Esophagus squamous epithelium (tissue), 5 donors: ENCODE data around the gene CTDSPL. TPM values are rescaled to one million over a fixed set of nuclear protein-coding genes. Genes with fewer than 3 reads are reported as not detected.

Experiments
- DNase-seq: peaks from one replicate; lab custom pipeline; 2025; lab: John Stamatoyannopoulos, UW
- H3K27ac ChIP-seq, 4 donors: fragments of 200-600 bp; sonication (generic); one replicate each; pipeline ENCODE4 v1.5.1; 2016 to 2019; ENCODE audit warnings: mild to moderate bottlenecking in 1 of 4
- H3K27me3 ChIP-seq, 4 donors: fragments of 200-600 bp; sonication (generic); 1 replicate in 3 of 4; 2 replicates in 1 of 4; pipeline versions ENCODE4 v1.5.1 to v1.6.0; 2017 to 2021; ENCODE audit warnings: antibody characterized with exemption in 1 of 4
- H3K36me3 ChIP-seq, 3 donors: fragments of 200-600 bp; sonication (generic); one replicate each; pipeline ENCODE4 v1.5.1; 2016 to 2019
- H3K4me1 ChIP-seq, 3 donors: fragments of 200-600 bp; sonication (generic); one replicate each; pipeline ENCODE4 v1.5.1; 2017 to 2019
- H3K4me3 ChIP-seq, 4 donors: fragments of 200-600 bp; sonication (generic); 1 replicate in 3 of 4; 2 replicates in 1 of 4; pipeline ENCODE4 v1.5.1; 2016 to 2019; ENCODE audit warnings: mild to moderate bottlenecking in 2 of 4, moderate library complexity in 1 of 4
- H3K9me3 ChIP-seq, 3 donors: fragments of 200-600 bp; sonication (generic); one replicate each; pipeline ENCODE4 v1.5.1; 2016 to 2019
- CTCF ChIP-seq, 6 experiments: fragments of 450-650 bp in 4 of 6; fragments of 200-600 bp in 2 of 6; sonication (generic) in 2 of 6; IDR thresholded peaks; one replicate each; pipeline ENCODE4 v1.5.1; 2016 to 2019; ENCODE audit warnings: antibody characterized with exemption in 6 of 6, mild to moderate bottlenecking in 4 of 6, moderate library complexity in 4 of 6
- POLR2A ChIP-seq, 4 donors: fragments of 450-650 bp; IDR thresholded peaks; one replicate each; pipeline ENCODE4 v1.6.1; 2017; ENCODE audit warnings: antibody characterized with exemption in 4 of 4, mild to moderate bottlenecking in 4 of 4, moderate library complexity in 3 of 4
- WGBS, 2 donors: methylation state at CpG; one replicate each; pipeline ENCODE4 v1.1.5; 2018; 5-methylcytosine and 5-hydroxymethylcytosine counted together
- intact Hi-C: fragments of 100-400 bp; cut with DNase I; formaldehyde crosslinking; loops from one replicate; pipeline ENCODE4 v1.15.0; 2022
- total RNA-seq, 4 donors: library from RNA; depleted of rRNA; stranded (reverse); fragments of >200 nt; gene quantifications; one replicate each; pipeline ENCODE4 v1.1.0, GENCODE V29; 2016
- donor health status: DM: yes; HTN: yes; CAD: no.

The CTDSPL gene
- total RNA-seq, 4 donors from 2014 or later: 20.7 to 55.1 (median 30.8) TPM

GRCh38 chr3:38015485-38015884 lies 153.8 kb downstream of the CTDSPL start:
- H3K36me3 ChIP-seq: peaks cover 7 to 99% (median 20%) of the 10 kb centered on the region in 3 donors
- H3K9me3 ChIP-seq: peaks cover 0 to 6% (median 0%) of the 10 kb centered on the region in 3 donors
- H3K27me3 ChIP-seq: no peaks in the 10 kb centered on the region
- intact Hi-C loops: no loop called here
- 64 to 76% methylated on average over 3 of the region's 3 CpGs for WGBS, 2 donors
- DNase-seq: no peak
- TF ChIP-seq POLR2A (IDR thresholded peaks at IDR 0.05): no peak
- H3K4me3 ChIP-seq: no peak overlapping the region
- no peak overlapping the region for H3K27ac ChIP-seq
- no peaks in the 10 kb centered on the region for H3K4me1 ChIP-seq

- WGBS, 2 donors: 100% methylated on average over 2 to 3 of the region's 3 CpGs
- H3K9me3 ChIP-seq: peaks cover 0 to 6% (median 0%) of the 10 kb centered on the region in 3 donors
- H3K36me3 ChIP-seq: peaks cover 7 to 99% (median 20%) of the 10 kb centered on the region in 3 donors
- DNase-seq: no peak
- H3K27ac ChIP-seq: no peak overlapping the region
- H3K4me1 ChIP-seq: no peaks in the 10 kb centered on the region
- H3K4me3 ChIP-seq: no peak overlapping the region
- no peak for TF ChIP-seq POLR2A (IDR thresholded peaks at IDR 0.05)
- no peak for TF ChIP-seq CTCF (IDR thresholded peaks at IDR 0.05)
- intact Hi-C loops: no loop called here
- no peaks in the 10 kb centered on the region for H3K27me3 ChIP-seq
Measured at GRCh38 chr3:38015984-38016383, 154.3 kb downstream of the CTDSPL start.

GRCh38 chr3:38016410-38016809 lies 154.7 kb downstream of the CTDSPL start:
- Histone ChIP-seq H3K4me1 (no peaks in the 10 kb centered on the region), H3K36me3 (peaks cover 7 to 96% (median 20%) of the 10 kb centered on the region in 3 donors), H3K4me3 (no peak overlapping the region), H3K27me3 (no peaks in the 10 kb centered on the region), H3K27ac (no peak overlapping the region), H3K9me3 (peaks cover 0 to 6% (median 0%) of the 10 kb centered on the region in 3 donors)
- TF ChIP-seq POLR2A (IDR thresholded peaks at IDR 0.05) (no peak), CTCF (IDR thresholded peaks at IDR 0.05) (no peak)
- DNase-seq: no peak
- WGBS, 2 donors: no CpG with 5 or more reads among the region's 13 CpGs
- intact Hi-C loops: no loop called here

- no peaks in the 10 kb centered on the region for H3K27me3 ChIP-seq
- no peak for TF ChIP-seq POLR2A (IDR thresholded peaks at IDR 0.05)
- TF ChIP-seq CTCF (IDR thresholded peaks at IDR 0.05): no peak
- intact Hi-C loops: no loop called here
- H3K4me3 ChIP-seq: no peak overlapping the region
- H3K27ac ChIP-seq: no peak overlapping the region
- 75 to 100% methylated on average over 3 to 6 of the region's 6 CpGs for WGBS, 2 donors
- H3K36me3 ChIP-seq: peaks cover 7 to 91% (median 20%) of the 10 kb centered on the region in 3 donors
- no peaks in the 10 kb centered on the region for H3K4me1 ChIP-seq
- peaks cover 0 to 6% (median 0%) of the 10 kb centered on the region in 3 donors for H3K9me3 ChIP-seq
- DNase-seq: no peak
Measured at GRCh38 chr3:38016847-38017444, 155.3 kb downstream of the CTDSPL start.

- peaks cover 0 to 4% (median 0%) of the 10 kb centered on the region in 3 donors for H3K4me1 ChIP-seq
- no peak overlapping the region for H3K27ac ChIP-seq
- no peak for DNase-seq
- no peak overlapping the region for H3K4me3 ChIP-seq
- TF ChIP-seq POLR2A (IDR thresholded peaks at IDR 0.05): no peak
- TF ChIP-seq CTCF (IDR thresholded peaks at IDR 0.05): no peak
- WGBS, 2 donors: 74 to 88% methylated on average over 4 to 7 of the region's 9 CpGs
- peaks cover 0 to 6% (median 0%) of the 10 kb centered on the region in 3 donors for H3K9me3 ChIP-seq
- H3K36me3 ChIP-seq: peaks cover 7 to 83% (median 20%) of the 10 kb centered on the region in 3 donors
- intact Hi-C loops: no loop called here
- no peaks in the 10 kb centered on the region for H3K27me3 ChIP-seq
Measured at GRCh38 chr3:38017445-38018295, 156.0 kb downstream of the CTDSPL start.
